ENCODE results near the gene PER1.

DNA sequence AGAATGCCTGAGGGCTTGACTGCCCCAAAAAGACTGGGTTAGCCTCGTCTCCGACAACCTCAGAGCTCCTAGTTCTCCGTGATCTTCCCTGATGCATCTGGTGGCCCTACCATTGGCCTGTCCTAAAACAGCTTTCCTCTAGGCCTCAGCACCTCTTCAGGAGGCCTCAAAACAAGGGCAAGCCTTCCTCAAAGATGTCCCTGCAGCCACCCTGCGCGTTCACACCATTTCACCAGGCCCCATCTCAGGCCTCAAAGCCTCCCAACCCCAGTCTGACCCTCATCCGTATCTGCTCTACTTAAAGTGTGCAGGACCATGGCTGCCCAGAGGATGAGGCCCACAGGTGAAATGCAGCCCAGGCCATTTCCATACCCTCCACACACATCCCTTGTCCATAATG lies 41.3 kb downstream of the PER1 start:
- TF ChIP-seq CTCF (conservative IDR thresholded peaks at IDR 0.05; ENCODE audit: low read length) (no peak), EZH2phosphoT487 (IDR thresholded peaks at IDR 0.05; ENCODE audit: borderline replicate concordance, low read depth, low read length) (no peak)
